Sigmoid colon (tissue), 7 donors: ENCODE measurements around the gene ATF7. TPM values are rescaled to one million over a fixed set of nuclear protein-coding genes. Genes with fewer than 3 reads are reported as not detected.
A peak's percentile ranks its signal among the peaks of the same experiment; 100 is the strongest.
"Not testable (repeated sequence)": the region's sequence is repeated elsewhere in the genome, so short reads cannot be mapped to it uniquely, and the experiment has no call there.

ENCODE experiments used
- DNase-seq: peaks from one replicate; pipeline ENCODE4 v3.0.0-alpha.2; 2019
- H3K27ac ChIP-seq, 4 donors: fragments of 200-600 bp; sonication (generic); one replicate each; pipeline ENCODE4 v1.5.1; 2016 to 2019; ENCODE audit warnings: mild to moderate bottlenecking in 1 of 4
- H3K27me3 ChIP-seq, 3 donors: fragments of 200-600 bp; sonication (generic); one replicate each; pipeline ENCODE4 v1.5.1; 2019; ENCODE audit warnings: mild to moderate bottlenecking in 1 of 3
- H3K36me3 ChIP-seq, 4 donors: fragments of 200-600 bp; sonication (generic); one replicate each; pipeline ENCODE4 v1.5.1; 2016 to 2019
- H3K4me1 ChIP-seq, 4 donors: fragments of 200-600 bp; sonication (generic); one replicate each; pipeline ENCODE4 v1.5.1; 2017 to 2019
- H3K4me3 ChIP-seq, 4 donors: fragments of 200-600 bp; sonication (generic); one replicate each; pipeline ENCODE4 v1.5.1; 2017 to 2019; ENCODE audit warnings: mild to moderate bottlenecking in 2 of 4, moderate library complexity in 1 of 4
- H3K9me3 ChIP-seq, 4 donors: fragments of 200-600 bp in 3 of 4; sonication (generic) in 3 of 4; one replicate each; pipeline versions ENCODE4 v1.5.1 to v1.6.1; 2013 to 2019
- CTCF ChIP-seq, 4 experiments: fragments of 450-650 bp in 3 of 4; fragments of 200-600 bp in 1 of 4; IDR thresholded peaks; one replicate each; pipeline ENCODE4 v1.5.1; 2016 to 2019; ENCODE audit warnings: antibody characterized with exemption in 4 of 4, mild to moderate bottlenecking in 3 of 4, moderate library complexity in 2 of 4
- EP300 ChIP-seq, 4 donors: sonication (generic); formaldehyde crosslinking; IDR thresholded peaks; one replicate each; pipeline ENCODE4 v1.6.1; 2017; ENCODE audit warnings: antibody characterized with exemption in 4 of 4
- POLR2A ChIP-seq, 2 donors: fragments of 450-650 bp; IDR thresholded peaks; one replicate each; pipeline ENCODE4 v1.6.1; 2016; ENCODE audit warnings: antibody characterized with exemption in 2 of 2, mild to moderate bottlenecking in 2 of 2, moderate library complexity in 2 of 2
- POLR2AphosphoS5 ChIP-seq, 4 donors: sonication (generic); formaldehyde crosslinking; IDR thresholded peaks; one replicate each; pipeline ENCODE4 v1.6.1; 2017; ENCODE audit warnings: antibody characterized with exemption in 4 of 4
- WGBS, 2 donors: extraction: QIAGEN DNeasy Blood & Tissue Kit; methylation state at CpG; one replicate each; pipeline ENCODE4 v1.1.7; 2013; 5-methylcytosine and 5-hydroxymethylcytosine counted together
- intact Hi-C: fragments of 100-400 bp; cut with DNase I; formaldehyde crosslinking; loops from one replicate; pipeline ENCODE4 v1.15.1; 2023
- polyA plus RNA-seq, 3 donors: library from polyadenylated mRNA; stranded (reverse); fragments of 200-250 nt; gene quantifications; one replicate each; pipeline ENCODE4 v1.2.3, GENCODE V29; 2013
- total RNA-seq, 4 donors: library from RNA; depleted of rRNA; stranded (reverse); fragments of >200 nt; gene quantifications; one replicate each; pipeline ENCODE4 v1.1.0, GENCODE V29; 2016
- donor health status: healthy with polysubstance abuse.
- donor health status: Bipolar disorder and iron deficiency.
- donor health status: healthy.

Gene ATF7
- total and polyA plus RNA-seq, 7 donors = 20.2 to 36.0 (median 22.0) TPM

GRCh38 chr12:53659011-53659551, 32.9 kb upstream of the ATF7 start:
- Histone ChIP-seq H3K36me3 (peaks cover 0 to 14% (median 3%) of the 10 kb centered on the region in 4 donors), H3K9me3 (no peaks in the 10 kb centered on the region), H3K4me3 (peak overlapping the region in 2 of 4 donors; percentile 9 to 18), H3K27me3 (no peaks in the 10 kb centered on the region), H3K4me1 (peaks cover 0 to 36% (median 27%) of the 10 kb centered on the region in 4 donors), H3K27ac (peak overlapping the region; percentile 78 to 88 (median 82))
- TF ChIP-seq CTCF (IDR thresholded peaks at IDR 0.05) (no peak), EP300 (IDR thresholded peaks at IDR 0.05) (no peak), POLR2AphosphoS5 (IDR thresholded peaks at IDR 0.05) (peak in 2 of 4 donors; percentile 7 to 21), POLR2A (IDR thresholded peaks at IDR 0.05) (no peak)
- DNase-seq = no peak
- 15 to 52% methylated on average over 3 of the region's 3 CpGs for WGBS, 2 donors
- intact Hi-C loops = no loop called here

DNA sequence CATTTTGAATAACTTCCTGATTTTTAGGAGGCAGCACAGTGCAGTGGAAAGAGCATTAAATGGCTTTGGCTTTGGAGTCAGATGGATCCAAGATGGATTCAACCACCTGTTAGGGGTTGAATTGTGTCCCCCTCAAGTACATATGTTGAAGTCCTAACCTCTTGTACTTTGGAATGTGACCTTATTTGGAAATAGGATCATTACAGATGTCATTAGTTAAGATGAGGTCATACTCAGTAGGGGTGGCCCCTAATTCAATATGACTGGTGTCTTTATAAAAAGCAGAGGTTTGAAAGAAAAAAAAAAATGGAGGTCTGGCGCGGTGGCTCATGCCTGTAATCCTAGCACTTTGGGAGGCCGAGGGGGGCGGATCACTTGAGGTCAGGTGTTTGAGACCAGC, 30.9 kb upstream of the ATF7 start:
- TF ChIP-seq CTCF (IDR thresholded peaks at IDR 0.05) (no peak), EP300 (IDR thresholded peaks at IDR 0.05) (no peak), POLR2A (IDR thresholded peaks at IDR 0.05) (no peak), POLR2AphosphoS5 (IDR thresholded peaks at IDR 0.05) (no peak)
- WGBS, 2 donors = 97% methylated on average over 4 of the region's 4 CpGs
- no peaks in the 10 kb centered on the region for H3K36me3 ChIP-seq
- H3K4me3 ChIP-seq = no peak overlapping the region
- H3K27me3 ChIP-seq = no peaks in the 10 kb centered on the region
- peaks cover 0 to 36% (median 27%) of the 10 kb centered on the region in 4 donors for H3K4me1 ChIP-seq
- intact Hi-C loops = no loop called here
- DNase-seq = no peak
- H3K27ac ChIP-seq = peak overlapping the region in 3 of 4 donors; percentile 81 to 88 (median 82)
- no peaks in the 10 kb centered on the region for H3K9me3 ChIP-seq

DNA sequence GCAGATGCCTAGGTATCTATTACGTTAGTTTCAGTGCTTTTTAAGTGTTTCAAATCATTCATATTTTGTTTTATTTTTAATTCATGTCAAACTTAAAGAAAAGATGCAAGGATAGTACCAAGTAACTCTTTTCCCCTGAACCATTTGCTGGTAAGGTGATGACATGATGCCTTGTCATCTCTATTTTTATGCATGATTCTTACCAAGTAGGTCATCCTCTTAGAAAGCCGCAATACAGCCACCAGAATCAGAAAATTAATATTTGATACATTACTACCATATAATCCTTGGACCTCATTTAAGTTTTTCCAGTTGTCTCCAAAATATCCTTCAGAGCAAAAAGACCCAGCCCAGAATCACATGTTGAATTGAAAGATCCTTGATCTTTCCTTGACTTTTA, 27.4 kb upstream of the ATF7 start:
- H3K4me3 ChIP-seq = no peak overlapping the region
- no peaks in the 10 kb centered on the region for H3K9me3 ChIP-seq
- no peak for TF ChIP-seq POLR2AphosphoS5 (IDR thresholded peaks at IDR 0.05)
- no peak for TF ChIP-seq POLR2A (IDR thresholded peaks at IDR 0.05)
- TF ChIP-seq EP300 (IDR thresholded peaks at IDR 0.05) = no peak
- no peak for TF ChIP-seq CTCF (IDR thresholded peaks at IDR 0.05)
- no peak overlapping the region for H3K27ac ChIP-seq
- no peaks in the 10 kb centered on the region for H3K27me3 ChIP-seq
- H3K36me3 ChIP-seq = no peaks in the 10 kb centered on the region
- intact Hi-C loops = no loop called here
- H3K4me1 ChIP-seq = peaks cover 0 to 11% (median 6%) of the 10 kb centered on the region in 4 donors
- WGBS, 2 donors = 98 to 99% methylated on average over 2 of the region's 2 CpGs
- no peak for DNase-seq

DNA sequence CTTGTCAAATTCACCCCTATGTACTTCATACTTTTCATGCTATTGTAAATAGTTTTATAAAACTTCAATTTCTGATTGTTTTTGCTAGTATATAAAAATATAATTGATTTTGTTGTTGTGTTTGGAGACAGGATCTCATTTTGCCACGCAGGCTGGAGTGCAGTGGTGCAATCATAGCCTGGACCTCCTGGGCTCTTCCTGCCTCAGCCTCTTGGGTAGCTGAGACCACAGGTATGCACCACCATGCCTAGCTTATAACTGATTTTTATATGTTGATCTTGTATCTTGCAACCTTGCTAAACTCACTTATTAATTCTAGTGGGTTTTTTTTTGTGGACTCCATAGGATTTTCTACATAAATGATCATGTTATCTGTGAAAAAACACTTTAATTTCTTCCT, 26.2 kb upstream of the ATF7 start:
- Histone ChIP-seq H3K4me3 (no peak overlapping the region), H3K36me3 (no peaks in the 10 kb centered on the region), H3K9me3 (no peaks in the 10 kb centered on the region), H3K27ac (no peak overlapping the region), H3K4me1 (no peaks in the 10 kb centered on the region), H3K27me3 (no peaks in the 10 kb centered on the region)
- TF ChIP-seq EP300 (IDR thresholded peaks at IDR 0.05) = no peak
- no peak for TF ChIP-seq CTCF (IDR thresholded peaks at IDR 0.05)
- no peak for TF ChIP-seq POLR2AphosphoS5 (IDR thresholded peaks at IDR 0.05)
- no peak for TF ChIP-seq POLR2A (IDR thresholded peaks at IDR 0.05)
- intact Hi-C loops = no loop called here
- WGBS, 2 donors = 70 to 75% methylated on average over 1 of the region's 1 CpG
- no peak for DNase-seq

DNA sequence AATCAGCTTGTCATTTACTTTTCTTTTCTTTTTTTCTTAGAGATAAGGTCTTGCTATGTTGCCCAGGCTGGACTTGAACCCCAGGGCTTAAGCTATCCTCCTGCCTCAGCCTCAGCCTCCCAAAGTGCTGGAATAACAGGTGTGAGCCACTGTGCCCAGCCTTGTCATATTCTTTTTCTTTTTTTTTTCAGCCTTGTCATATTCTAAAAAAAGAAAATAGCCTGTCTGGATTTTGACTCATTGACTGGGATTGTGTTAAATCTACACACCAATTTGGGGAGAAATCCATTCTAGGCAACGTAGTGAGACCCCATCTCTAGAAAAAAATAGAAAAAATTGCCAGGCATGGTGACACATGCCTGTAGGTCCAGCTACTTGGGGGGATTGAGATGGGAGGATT, 25.6 kb upstream of the ATF7 start:
- Histone ChIP-seq H3K27ac (no peak overlapping the region), H3K4me1 (no peaks in the 10 kb centered on the region), H3K4me3 (no peak overlapping the region), H3K36me3 (no peaks in the 10 kb centered on the region), H3K27me3 (no peaks in the 10 kb centered on the region), H3K9me3 (no peaks in the 10 kb centered on the region)
- 83 to 88% methylated on average over 1 of the region's 1 CpG for WGBS, 2 donors
- intact Hi-C loops = no loop called here
- TF ChIP-seq EP300 (IDR thresholded peaks at IDR 0.05) (no peak), POLR2A (IDR thresholded peaks at IDR 0.05) (no peak)
- DNase-seq = no peak

- WGBS, 2 donors = 93 to 94% methylated on average over 4 of the region's 4 CpGs
- H3K36me3 ChIP-seq, H3K27ac ChIP-seq, H3K4me1 ChIP-seq, H3K27me3 ChIP-seq, H3K4me3 ChIP-seq, H3K9me3 ChIP-seq, intact Hi-C loops, DNase-seq: not testable (repeated sequence)
Measured at GRCh38 chr12:53646300-53646699, 20.1 kb upstream of the ATF7 start.
